COLO668 (cell line): Measurements from ENCODE around the gene KANK3.
"Not testable (repeated sequence)": the region's sequence is repeated elsewhere in the genome, so short reads cannot be mapped to it uniquely, and the experiment has no call there.

Source experiments
- DNase-seq: peaks from one replicate; lab custom pipeline; 2025; ENCODE audit not compliant: unreplicated experiment; lab: John Stamatoyannopoulos, UW

Gene KANK3

GRCh38 chr19:8342684-8343482 is at the start of gene KANK3:
Gene KANK3, minus strand, starts transcription at chr19:8343262. Its CDS starts 5,434 bp downstream, at chr19:8337828.
- peak; percentile 64 for DNase-seq

GRCh38 chr19:8392017-8392591 is 49.0 kb upstream of the KANK3 start:
- DNase-seq: no peak

GRCh38 chr19:8391198-8392016 is 48.3 kb upstream of the KANK3 start:
- DNase-seq: no peak

- peak; percentile 90 for DNase-seq
Measured at GRCh38 chr19:8390617-8390981, 47.5 kb upstream of the KANK3 start.

GRCh38 chr19:8389891-8390616 is 47.0 kb upstream of the KANK3 start, which contains the start of gene RAB11B:
Gene RAB11B, plus strand, starts transcription at chr19:8390360. Its CDS starts 57 bp downstream, at chr19:8390417.
- peak; percentile 98 for DNase-seq

- DNase-seq: no peak
Measured at GRCh38 chr19:8388612-8388958, 45.5 kb upstream of the KANK3 start.

GRCh38 chr19:8387688-8388611 is 44.9 kb upstream of the KANK3 start:
- DNase-seq: peak; percentile 25

GRCh38 chr19:8386990-8387389 is 43.9 kb upstream of the KANK3 start:
- no peak for DNase-seq

- DNase-seq: not testable (repeated sequence)
Measured at GRCh38 chr19:8386419-8386818, 43.4 kb upstream of the KANK3 start.

GRCh38 chr19:8385566-8385965 is 42.5 kb upstream of the KANK3 start:
- not testable (repeated sequence) for DNase-seq

- DNase-seq: not testable (repeated sequence)
Measured at GRCh38 chr19:8385103-8385502, 42.0 kb upstream of the KANK3 start.

- not testable (repeated sequence) for DNase-seq
Measured at GRCh38 chr19:8384569-8384968, 41.5 kb upstream of the KANK3 start.

- not testable (repeated sequence) for DNase-seq
Measured at GRCh38 chr19:8379156-8379891, 36.3 kb upstream of the KANK3 start.

GRCh38 chr19:8377598-8377997 is 34.5 kb upstream of the KANK3 start:
- DNase-seq: no peak

- DNase-seq: not testable (repeated sequence)
Measured at GRCh38 chr19:8376373-8376974, 33.4 kb upstream of the KANK3 start.

- not testable (repeated sequence) for DNase-seq
Measured at GRCh38 chr19:8375766-8376165, 32.7 kb upstream of the KANK3 start.

- no peak for DNase-seq
Measured at GRCh38 chr19:8373867-8374813, 31.1 kb upstream of the KANK3 start.
